ENCODE data around the gene NOC2L. TPM values are rescaled to one million over a fixed set of nuclear protein-coding genes. Genes with fewer than 3 reads are reported as not detected.
A peak's percentile ranks its signal among the peaks of the same experiment; 100 is the strongest.

Gene NOC2L
- total RNA-seq, 1 experiment from 2014 or later: 287 TPM

- no peak overlapping the region for H3K4me3 ChIP-seq (ENCODE audit: insufficient read depth, low read depth, low read length)
- no peaks in the 10 kb centered on the region for H3K36me3 ChIP-seq (replicated peaks; ENCODE audit: control insufficient read depth, insufficient read depth, low read length)
- no peak for DNase-seq
- H3K27me3 ChIP-seq (ENCODE audit: control insufficient read depth, insufficient read depth, low read length): peaks cover 73% of the 10 kb centered on the region
Observed at GRCh38 chr1:931380-932172, 27.5 kb downstream of the NOC2L start.

- no peak overlapping the region for H3K4me3 ChIP-seq (ENCODE audit: insufficient read depth, low read depth, low read length)
- no peak for DNase-seq
- peaks cover 74% of the 10 kb centered on the region for H3K27me3 ChIP-seq (ENCODE audit: control insufficient read depth, insufficient read depth, low read length)
- no peaks in the 10 kb centered on the region for H3K36me3 ChIP-seq (replicated peaks; ENCODE audit: control insufficient read depth, insufficient read depth, low read length)
Observed at GRCh38 chr1:930633-931138, 28.4 kb downstream of the NOC2L start.

GRCh38 chr1:929712-930632 lies 29.1 kb downstream of the NOC2L start:
- Histone ChIP-seq H3K27me3 (ENCODE audit: control insufficient read depth, insufficient read depth, low read length) (peaks cover 74% of the 10 kb centered on the region), H3K4me3 (ENCODE audit: insufficient read depth, low read depth, low read length) (no peak overlapping the region), H3K36me3 (replicated peaks; ENCODE audit: control insufficient read depth, insufficient read depth, low read length) (no peaks in the 10 kb centered on the region)
- no peak for DNase-seq

GRCh38 chr1:928825-929661 lies 30.0 kb downstream of the NOC2L start:
- Histone ChIP-seq H3K36me3 (replicated peaks; ENCODE audit: control insufficient read depth, insufficient read depth, low read length) (no peaks in the 10 kb centered on the region), H3K4me3 (ENCODE audit: insufficient read depth, low read depth, low read length) (no peak overlapping the region), H3K27me3 (ENCODE audit: control insufficient read depth, insufficient read depth, low read length) (peaks cover 81% of the 10 kb centered on the region)
- DNase-seq: peak; percentile 77

GRCh38 chr1:927748-928147 lies 31.3 kb downstream of the NOC2L start:
- H3K4me3 ChIP-seq (ENCODE audit: insufficient read depth, low read depth, low read length): no peak overlapping the region
- peaks cover 83% of the 10 kb centered on the region for H3K27me3 ChIP-seq (ENCODE audit: control insufficient read depth, insufficient read depth, low read length)
- H3K36me3 ChIP-seq (replicated peaks; ENCODE audit: control insufficient read depth, insufficient read depth, low read length): no peaks in the 10 kb centered on the region
- no peak for DNase-seq

GRCh38 chr1:927234-927633 lies 31.8 kb downstream of the NOC2L start:
- Histone ChIP-seq H3K36me3 (replicated peaks; ENCODE audit: control insufficient read depth, insufficient read depth, low read length) (no peaks in the 10 kb centered on the region), H3K4me3 (ENCODE audit: insufficient read depth, low read depth, low read length) (no peak overlapping the region), H3K27me3 (ENCODE audit: control insufficient read depth, insufficient read depth, low read length) (peaks cover 86% of the 10 kb centered on the region)
- DNase-seq: no peak

- Histone ChIP-seq H3K27me3 (ENCODE audit: control insufficient read depth, insufficient read depth, low read length) (peaks cover 91% of the 10 kb centered on the region), H3K36me3 (replicated peaks; ENCODE audit: control insufficient read depth, insufficient read depth, low read length) (no peaks in the 10 kb centered on the region), H3K4me3 (ENCODE audit: insufficient read depth, low read depth, low read length) (peak overlapping the region; percentile 31)
- peak; percentile 88 for DNase-seq
Observed at GRCh38 chr1:925561-926421, 33.3 kb downstream of the NOC2L start.

- Histone ChIP-seq H3K36me3 (replicated peaks; ENCODE audit: control insufficient read depth, insufficient read depth, low read length) (no peaks in the 10 kb centered on the region), H3K4me3 (ENCODE audit: insufficient read depth, low read depth, low read length) (peak overlapping the region; percentile 43), H3K27me3 (ENCODE audit: control insufficient read depth, insufficient read depth, low read length) (peaks cover 92% of the 10 kb centered on the region)
- DNase-seq: peak; percentile 91
Observed at GRCh38 chr1:924656-925560, 34.1 kb downstream of the NOC2L start.

GRCh38 chr1:923991-924655 lies 34.9 kb downstream of the NOC2L start:
- no peaks in the 10 kb centered on the region for H3K36me3 ChIP-seq (replicated peaks; ENCODE audit: control insufficient read depth, insufficient read depth, low read length)
- peak overlapping the region; percentile 43 for H3K4me3 ChIP-seq (ENCODE audit: insufficient read depth, low read depth, low read length)
- peaks cover 92% of the 10 kb centered on the region for H3K27me3 ChIP-seq (ENCODE audit: control insufficient read depth, insufficient read depth, low read length)
- peak; percentile 84 for DNase-seq

GRCh38 chr1:923131-923990 lies 35.7 kb downstream of the NOC2L start, which contains the start of gene SAMD11:
SAMD11 (plus strand) TSS chr1:923923; CDS start chr1:924432, 509 bp downstream.
- peak within 1 kb of the TSS; percentile 43 for H3K4me3 ChIP-seq (ENCODE audit: insufficient read depth, low read depth, low read length)
- no peaks in the 10 kb centered on the region for H3K36me3 ChIP-seq (replicated peaks; ENCODE audit: control insufficient read depth, insufficient read depth, low read length)
- peaks cover 89% of the 10 kb centered on the region for H3K27me3 ChIP-seq (ENCODE audit: control insufficient read depth, insufficient read depth, low read length)
- peak; percentile 88 for DNase-seq

GRCh38 chr1:921011-921837 lies 37.8 kb downstream of the NOC2L start:
- Histone ChIP-seq H3K27me3 (ENCODE audit: control insufficient read depth, insufficient read depth, low read length) (peaks cover 78% of the 10 kb centered on the region), H3K36me3 (replicated peaks; ENCODE audit: control insufficient read depth, insufficient read depth, low read length) (no peaks in the 10 kb centered on the region), H3K4me3 (ENCODE audit: insufficient read depth, low read depth, low read length) (no peak overlapping the region)
- DNase-seq: peak; percentile 98
